Cardiac septum (tissue), 1 donor: ENCODE results near the gene ZP1. TPM values are rescaled to one million over a fixed set of nuclear protein-coding genes. Genes with fewer than 3 reads are reported as not detected.
"Not testable (repeated sequence)": the region's sequence is repeated elsewhere in the genome, so short reads cannot be mapped to it uniquely, and the experiment has no call there.

ENCODE experiments used
- DNase-seq: peaks from one replicate; pipeline ENCODE4 v3.0.0-alpha.2; 2020; ENCODE audit warnings: low spot score
- intact Hi-C: fragments of 100-400 bp; cut with DNase I; formaldehyde crosslinking; loops from one replicate; pipeline ENCODE4 v1.14.0; 2022
- long read RNA-seq: library from polyadenylated mRNA; unstranded; transcript quantifications from one replicate; pipeline ENCODE4 v2.0.0, GENCODE V29; 2021
- total RNA-seq: library from RNA; stranded (reverse); fragmentation: NEBNext Ultra II Directional; extraction: Animal tissue kit (Norgen Biotek cat#: 25700); gene quantifications from one replicate; pipeline ENCODE4 v1.2.1, GENCODE V29; 2021
- donor health status: DM: no; HTN: no; CAD: no.

Gene ZP1
- not detected for total RNA-seq
- long read RNA-seq, result 0 reads

DNA sequence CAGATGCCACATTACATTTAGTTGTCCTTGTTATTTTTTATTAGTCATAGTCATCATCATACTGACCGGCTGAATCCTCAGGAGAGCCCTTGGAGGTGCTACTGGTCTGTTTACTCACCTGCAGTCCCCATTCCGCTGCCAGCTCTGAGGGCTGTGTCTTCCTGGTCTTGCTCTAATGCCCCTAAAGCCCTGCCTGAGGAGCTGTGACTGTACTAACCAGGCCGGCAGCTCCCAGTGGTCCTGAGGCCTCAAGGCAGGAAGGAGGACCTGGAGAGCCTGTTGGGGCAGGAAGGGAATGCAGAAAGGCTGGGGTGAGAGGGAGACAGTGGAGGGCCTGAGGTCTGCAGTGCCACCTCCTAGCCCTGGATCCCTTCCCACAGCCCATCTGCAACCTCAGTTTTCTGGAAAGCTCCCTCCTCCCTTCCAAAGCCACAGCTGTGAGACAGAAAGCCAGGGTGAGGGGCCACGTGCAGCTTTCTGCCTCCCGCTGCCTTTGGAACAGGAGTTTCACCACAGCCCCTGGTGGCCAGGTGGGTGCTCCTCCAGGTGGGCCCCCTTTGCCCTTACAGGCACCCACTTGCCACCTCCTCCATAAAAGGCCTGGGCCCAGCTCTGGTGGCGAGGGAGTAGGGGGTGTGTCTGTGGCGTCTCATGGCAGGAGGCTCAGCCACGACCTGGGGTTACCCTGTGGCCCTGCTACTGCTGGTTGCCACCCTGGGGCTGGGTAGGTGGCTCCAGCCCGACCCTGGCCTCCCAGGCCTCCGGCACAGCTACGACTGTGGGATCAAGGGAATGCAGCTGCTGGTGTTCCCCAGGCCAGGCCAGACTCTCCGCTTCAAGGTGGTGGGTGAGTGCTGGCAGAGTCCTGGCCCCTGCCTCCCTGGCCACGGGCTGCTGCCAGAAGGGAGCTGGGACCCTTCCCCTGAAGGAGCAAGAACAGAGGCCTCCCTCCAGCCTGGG, at the start of gene ZP1:
TSS of gene ZP1 (plus strand) at position 632 of the 960 bp plus-strand sequence. CDS start at position 652, 20 bp downstream.
- intact Hi-C loops, result no loop called here
- peak; percentile 51 for DNase-seq

GRCh38 chr11:60818057-60818456, 49.3 kb upstream of the ZP1 start:
- DNase-seq, result no peak
- intact Hi-C loops, result no loop called here

DNA sequence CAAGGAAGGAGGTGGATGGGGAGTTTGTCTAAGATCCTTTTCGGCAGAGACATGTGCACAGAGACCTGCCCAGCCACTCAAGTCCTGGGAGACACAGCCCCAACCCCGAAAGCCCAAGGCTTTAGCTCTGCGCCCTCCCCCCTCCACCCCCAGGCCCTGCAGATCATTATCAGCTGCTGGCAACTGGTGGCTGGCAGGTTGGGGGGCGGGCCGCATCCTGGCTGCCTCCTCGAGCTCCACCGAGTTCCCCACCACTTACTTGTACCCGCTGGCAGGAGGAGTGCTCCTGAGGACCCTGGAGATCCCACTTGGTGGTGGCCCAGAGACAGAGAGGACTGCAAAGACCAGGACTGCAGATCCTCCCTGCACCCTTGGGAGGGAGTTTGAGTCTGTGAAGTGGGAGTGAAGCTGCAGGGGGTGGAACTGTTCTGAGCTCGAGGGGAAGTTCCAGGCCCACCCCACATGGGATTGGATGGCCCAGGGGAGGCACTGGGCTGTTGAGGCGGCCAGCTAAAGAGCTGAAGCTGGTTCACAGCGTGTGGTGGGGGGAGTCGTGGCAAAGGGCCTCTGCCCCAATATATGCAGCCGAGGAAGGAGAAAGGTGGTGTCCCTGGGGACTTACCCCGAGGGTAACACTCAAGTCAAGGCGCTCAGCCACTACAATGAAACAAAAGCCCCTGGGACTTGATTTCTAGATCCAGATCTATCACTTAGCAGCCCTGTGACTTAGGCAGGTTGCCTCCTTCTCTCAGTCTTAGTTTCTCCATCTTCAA, 45.3 kb upstream of the ZP1 start:
- no peak for DNase-seq
- intact Hi-C loops, result no loop called here

DNA sequence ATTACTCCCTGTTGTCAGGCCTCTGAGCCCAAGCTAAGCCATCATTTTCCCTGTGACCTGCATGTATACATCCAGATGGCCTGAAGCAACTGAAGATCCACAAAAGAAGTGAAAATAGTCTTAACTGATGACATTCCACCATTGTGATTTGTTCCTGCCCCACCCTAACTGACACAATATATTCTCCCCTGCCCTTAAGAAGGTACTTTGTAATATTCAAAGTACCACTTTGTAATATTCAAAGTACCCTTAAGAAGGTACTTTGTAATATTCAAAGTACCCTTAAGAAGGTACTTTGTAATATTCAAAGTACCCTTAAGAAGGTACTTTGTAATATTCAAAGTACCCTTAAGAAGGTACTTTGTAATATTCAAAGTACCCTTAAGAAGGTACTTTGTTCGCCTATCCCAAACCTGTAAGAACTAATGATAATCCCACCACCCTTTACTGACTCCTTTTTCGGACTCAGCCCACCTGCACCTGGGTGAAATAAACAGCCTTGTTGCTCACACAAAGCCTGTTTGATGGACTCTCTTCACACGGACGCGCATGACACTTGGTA, 43.5 kb upstream of the ZP1 start:
- intact Hi-C loops, DNase-seq: not testable (repeated sequence)

GRCh38 chr11:60825118-60825517, 42.2 kb upstream of the ZP1 start:
- no peak for DNase-seq
- intact Hi-C loops, result loop anchor here (5.0 kb wide), 1 partner anchor 48 kb away; no protein-coding TSS in a partner anchor

DNA sequence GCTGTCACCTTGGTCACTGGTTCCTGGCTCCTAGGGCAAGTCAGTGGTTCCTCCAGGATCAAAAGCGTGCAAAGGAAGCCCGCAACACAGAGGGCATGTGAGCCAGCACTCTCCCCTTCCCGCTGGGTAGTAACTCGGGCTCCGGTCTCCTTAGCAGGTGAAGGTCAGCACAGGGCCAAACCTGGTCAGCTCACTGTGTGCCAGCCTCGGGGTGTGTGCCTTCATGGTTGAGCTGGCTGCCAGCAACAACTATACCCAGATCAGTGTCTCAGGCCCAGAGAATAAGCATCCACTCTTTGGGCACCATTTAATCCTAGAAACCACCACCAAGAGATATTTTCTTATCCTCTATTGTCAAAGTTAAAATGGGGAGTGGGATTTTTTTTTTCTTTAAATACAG, 41.6 kb upstream of the ZP1 start:
- intact Hi-C loops, result loop anchor here (5.0 kb wide), 1 partner anchor 48 kb away; no protein-coding TSS in a partner anchor
- DNase-seq, result no peak

DNA sequence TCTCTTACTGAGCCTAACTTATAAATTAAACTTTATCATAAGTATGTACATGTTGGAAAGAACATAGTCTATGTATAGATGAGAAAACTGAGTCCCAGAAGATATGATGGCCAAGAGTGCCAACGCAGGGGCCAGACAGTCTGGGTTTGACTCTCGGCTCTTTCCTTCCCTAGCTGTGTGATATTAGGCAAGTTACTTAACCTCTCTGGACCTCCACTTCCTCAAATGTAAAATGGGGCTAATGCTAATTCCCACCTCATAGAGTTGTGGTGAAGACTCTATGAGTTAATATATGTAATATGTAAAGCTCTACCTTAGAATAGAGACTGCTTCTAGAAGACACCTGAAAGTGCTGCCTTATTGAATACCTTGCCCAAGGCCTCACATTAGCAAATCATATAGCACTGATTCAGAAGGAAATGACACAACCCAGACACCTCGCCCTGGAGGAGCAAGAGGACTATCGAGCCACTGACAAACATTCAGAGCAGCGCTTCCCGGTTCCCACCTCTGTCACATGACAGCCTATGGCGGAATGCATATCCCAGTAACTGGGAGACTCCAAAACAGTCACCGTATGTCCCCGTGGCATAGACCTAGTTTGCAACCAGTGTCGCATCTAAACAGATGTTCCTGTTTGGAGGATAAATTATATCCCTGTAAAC, 36.7 kb upstream of the ZP1 start:
- intact Hi-C loops, result loop anchor here (2.0 to 5.0 kb wide), 3 partner anchors 56 to 302 kb away; no protein-coding TSS in a partner anchor
- no peak for DNase-seq

DNA sequence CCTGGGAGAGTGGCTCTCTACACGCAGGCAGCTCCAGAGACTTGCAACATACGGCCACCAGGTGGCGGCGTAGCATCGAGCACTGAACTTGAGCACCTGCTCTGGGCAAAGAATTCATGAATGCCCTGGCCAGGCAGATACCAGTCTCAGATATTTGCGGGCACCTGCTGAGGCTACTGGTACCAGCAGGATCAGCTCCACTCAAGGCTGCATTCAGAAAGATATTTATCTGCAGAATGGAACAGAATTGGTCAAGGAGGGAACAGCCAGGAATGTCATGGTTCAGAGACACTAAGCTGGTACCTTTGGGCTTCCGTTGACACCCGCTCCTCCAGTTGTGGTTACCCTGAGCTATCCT, 36.2 kb upstream of the ZP1 start:
- DNase-seq, result peak; percentile 91
- intact Hi-C loops, result loop anchor here (2.0 to 5.0 kb wide), 3 partner anchors 56 to 301 kb away; no protein-coding TSS in a partner anchor

DNA sequence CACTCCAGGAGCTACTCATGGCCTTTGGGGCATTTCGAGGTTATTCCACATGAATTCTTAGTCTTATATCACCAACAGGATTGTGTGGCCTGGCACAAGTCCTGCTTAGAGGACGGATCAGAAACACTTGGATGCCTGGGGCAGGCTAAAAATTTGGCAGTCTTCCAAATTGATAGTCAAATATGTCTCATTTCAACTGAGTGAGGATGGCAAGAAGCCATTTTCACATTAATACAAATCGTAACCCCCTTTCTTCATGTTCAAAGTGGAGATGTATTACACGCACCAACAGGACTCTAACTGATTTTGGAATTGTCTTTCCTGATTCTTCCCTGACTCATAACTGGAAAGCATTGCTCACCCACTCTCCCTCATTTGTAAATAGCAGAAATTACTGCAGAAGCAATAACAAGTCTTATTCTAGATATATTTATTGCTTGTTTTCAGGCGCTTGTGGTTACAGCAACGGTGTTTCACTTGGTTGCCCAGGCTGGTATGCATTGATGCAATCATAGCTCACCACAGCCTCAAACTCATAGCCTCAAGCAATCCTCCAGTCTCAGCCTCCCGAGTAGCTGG, 35.8 kb upstream of the ZP1 start:
- DNase-seq, result no peak
- intact Hi-C loops, result loop anchor here (2.0 to 5.0 kb wide), 3 partner anchors 55 to 301 kb away; no protein-coding TSS in a partner anchor

GRCh38 chr11:60834742-60835533, 32.4 kb upstream of the ZP1 start:
- no peak for DNase-seq
- intact Hi-C loops, result loop anchor here (5.0 kb wide), 1 partner anchor 297 kb away; no protein-coding TSS in a partner anchor

DNA sequence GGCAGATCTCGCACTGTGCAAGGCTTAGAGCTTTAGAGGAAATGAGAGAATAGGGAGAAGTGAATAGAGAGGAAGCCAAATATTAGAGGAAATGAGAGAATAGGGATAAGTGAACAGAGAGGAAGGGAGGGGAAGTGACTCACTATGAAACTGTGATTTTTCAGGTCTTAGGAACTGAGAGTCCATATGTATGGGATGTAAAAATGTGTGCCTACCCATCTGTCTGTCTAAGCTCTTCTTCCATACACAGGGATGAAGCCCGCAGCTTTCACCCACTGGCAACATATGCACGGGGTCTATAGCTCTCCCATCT, 31.9 kb upstream of the ZP1 start:
- intact Hi-C loops, result no loop called here
- no peak for DNase-seq

DNA sequence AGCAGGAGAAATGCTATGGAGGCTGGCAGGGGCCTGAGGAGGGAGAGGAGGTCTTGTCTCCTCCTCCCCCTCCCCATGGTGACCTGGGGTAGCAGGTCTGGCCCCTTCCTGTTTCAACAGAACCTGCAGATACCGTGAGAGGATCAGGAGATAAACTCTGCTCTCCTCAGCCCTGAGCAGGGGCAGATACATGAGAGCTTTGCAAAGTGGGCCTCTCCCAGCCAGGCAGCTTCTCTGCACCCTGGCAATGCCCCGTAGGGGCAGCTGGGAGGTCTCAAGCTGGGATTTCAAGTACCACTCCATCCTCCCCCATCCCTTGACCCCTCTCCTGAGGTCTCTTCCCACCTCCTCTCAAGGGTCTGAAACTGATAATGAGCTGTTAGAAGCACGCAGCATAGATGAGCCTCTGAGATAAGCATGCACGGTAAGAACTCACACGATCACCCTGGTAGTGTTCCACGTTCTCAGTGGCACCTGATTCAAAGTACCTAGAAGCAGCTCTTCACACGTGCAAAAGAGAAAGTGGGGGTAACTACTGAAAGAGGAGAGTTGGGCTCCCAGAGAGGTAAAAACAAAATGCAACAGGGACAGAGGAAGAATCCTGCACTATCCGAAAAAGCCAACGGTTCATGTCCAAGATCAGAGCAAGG, 30.4 kb upstream of the ZP1 start:
- DNase-seq, result no peak
- intact Hi-C loops, result no loop called here

DNA sequence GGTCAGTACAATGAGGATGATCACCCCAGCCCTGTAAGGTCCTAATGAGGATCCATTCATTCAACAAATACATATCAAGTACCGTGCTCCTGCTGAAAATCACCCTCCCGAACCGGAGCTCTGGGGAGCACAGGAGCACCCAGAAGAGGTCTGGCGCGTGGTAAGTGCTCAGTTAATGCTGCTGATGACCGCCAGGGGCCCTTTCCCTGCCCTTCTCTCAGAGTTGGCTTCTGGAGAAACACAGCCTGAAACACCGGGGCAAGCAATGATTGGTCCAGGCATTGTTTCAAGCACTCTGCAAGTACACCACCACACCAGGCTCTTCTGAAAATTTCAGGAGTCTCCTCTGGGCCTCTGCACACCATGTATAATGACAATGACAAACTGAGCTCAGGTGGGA, 29.2 kb upstream of the ZP1 start:
- intact Hi-C loops, result no loop called here

GRCh38 chr11:60840470-60841430, 26.6 kb upstream of the ZP1 start:
- no peak for DNase-seq

More for the DNA sequence above, 29.2 kb upstream of the ZP1 start:
- DNase-seq, result no peak

DNA sequence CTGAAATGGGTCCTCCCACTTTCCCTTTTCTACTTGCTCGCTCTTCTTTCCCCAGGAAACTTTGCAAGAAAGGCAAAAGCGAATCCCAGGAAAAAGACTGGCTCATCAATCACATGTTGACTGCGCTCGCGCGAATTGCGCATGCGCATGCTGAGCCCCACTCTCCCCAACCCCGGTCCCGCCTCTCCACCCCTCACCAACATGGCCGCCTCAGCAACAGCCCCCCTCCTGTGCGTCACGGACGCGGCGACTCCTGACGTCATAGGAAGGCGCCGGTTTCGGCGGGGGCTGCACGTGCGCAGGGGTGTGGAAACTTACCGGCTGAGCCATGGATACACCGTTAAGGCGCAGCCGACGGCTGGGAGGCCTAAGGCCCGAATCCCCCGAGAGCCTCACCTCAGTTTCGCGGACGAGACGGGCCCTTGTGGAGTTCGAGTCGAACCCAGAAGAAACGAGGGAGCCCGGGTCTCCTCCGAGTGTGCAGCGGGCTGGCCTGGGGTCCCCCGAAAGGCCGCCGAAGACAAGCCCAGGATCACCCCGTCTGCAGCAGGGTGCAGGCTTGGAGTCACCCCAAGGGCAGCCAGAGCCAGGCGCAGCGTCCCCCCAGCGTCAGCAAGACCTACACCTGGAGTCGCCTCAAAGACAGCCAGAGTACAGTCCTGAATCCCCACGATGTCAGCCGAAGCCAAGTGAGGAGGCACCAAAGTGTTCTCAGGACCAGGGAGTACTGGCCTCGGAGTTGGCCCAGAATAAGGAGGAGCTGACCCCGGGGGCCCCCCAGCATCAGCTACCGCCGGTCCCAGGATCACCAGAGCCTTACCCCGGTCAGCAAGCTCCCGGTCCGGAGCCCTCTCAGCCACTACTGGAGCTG, 25.3 kb upstream of the ZP1 start, which contains the start of gene CCDC86:
TSS of gene CCDC86 (plus strand) at position 317 of the 871 bp plus-strand sequence. CDS start at position 329, 12 bp downstream.
- intact Hi-C loops, result loop anchor here (5.0 to 10.0 kb wide), 2 partner anchors 65 to 323 kb away; partner anchors contain the start of genes PRPF19 and VPS37C
- peak; percentile 96 for DNase-seq

More at GRCh38 chr11:60840470-60841430, 26.6 kb upstream of the ZP1 start:
- intact Hi-C loops, result loop anchor here (5.0 to 10.0 kb wide), 2 partner anchors 67 to 324 kb away; partner anchors contain the start of genes PRPF19 and VPS37C
